ENCODE measurements around the gene WDR36. TPM values are rescaled to one million over a fixed set of nuclear protein-coding genes. Genes with fewer than 3 reads are reported as not detected.

Gene WDR36
- total RNA-seq, 4 donors from 2014 or later, result 13.7 to 26.3 (median 19.9) TPM

DNA sequence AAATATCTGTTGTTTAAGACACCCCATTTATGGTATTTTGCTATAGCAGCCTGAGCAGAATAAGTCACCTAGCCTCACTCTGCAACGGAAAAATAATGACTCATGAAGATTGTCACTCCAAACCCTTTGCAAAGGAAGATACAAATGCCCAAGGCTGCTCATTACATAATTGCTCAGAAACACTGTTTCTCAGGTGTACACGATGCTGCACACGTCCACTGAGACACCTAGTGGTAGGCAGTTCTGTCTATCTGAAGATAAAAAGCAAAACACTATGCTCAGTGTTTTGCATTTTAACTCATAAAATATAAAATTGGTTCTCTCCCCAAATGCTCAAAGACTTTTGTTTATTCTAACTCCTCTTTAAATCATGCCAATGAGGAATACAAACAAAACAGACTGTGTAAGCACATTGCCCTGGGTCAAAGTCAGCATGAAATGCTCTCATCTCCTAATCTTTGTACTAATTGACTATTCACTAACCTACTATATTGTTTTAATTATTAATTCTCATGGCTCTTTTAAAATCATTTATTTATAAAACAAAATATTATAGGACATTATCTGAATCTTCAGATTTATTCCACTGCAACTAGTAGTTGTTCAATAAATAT is 28.3 kb upstream of the WDR36 start:
- no peaks in the 10 kb centered on the region for H3K36me3 ChIP-seq
- intact Hi-C loops (cut with DNase I), result no loop called here
- TF ChIP-seq, protein P1, sequence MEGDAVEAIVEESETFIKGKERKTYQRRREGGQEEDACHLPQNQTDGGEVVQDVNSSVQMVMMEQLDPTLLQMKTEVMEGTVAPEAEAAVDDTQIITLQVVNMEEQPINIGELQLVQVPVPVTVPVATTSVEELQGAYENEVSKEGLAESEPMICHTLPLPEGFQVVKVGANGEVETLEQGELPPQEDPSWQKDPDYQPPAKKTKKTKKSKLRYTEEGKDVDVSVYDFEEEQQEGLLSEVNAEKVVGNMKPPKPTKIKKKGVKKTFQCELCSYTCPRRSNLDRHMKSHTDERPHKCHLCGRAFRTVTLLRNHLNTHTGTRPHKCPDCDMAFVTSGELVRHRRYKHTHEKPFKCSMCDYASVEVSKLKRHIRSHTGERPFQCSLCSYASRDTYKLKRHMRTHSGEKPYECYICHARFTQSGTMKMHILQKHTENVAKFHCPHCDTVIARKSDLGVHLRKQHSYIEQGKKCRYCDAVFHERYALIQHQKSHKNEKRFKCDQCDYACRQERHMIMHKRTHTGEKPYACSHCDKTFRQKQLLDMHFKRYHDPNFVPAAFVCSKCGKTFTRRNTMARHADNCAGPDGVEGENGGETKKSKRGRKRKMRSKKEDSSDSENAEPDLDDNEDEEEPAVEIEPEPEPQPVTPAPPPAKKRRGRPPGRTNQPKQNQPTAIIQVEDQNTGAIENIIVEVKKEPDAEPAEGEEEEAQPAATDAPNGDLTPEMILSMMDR (IDR thresholded peaks at IDR 0.05), result peak; percentile 25 to 49 (median 37)
- TF ChIP-seq EP300 (IDR thresholded peaks at IDR 0.05), result no peak
- no peak for TF ChIP-seq POLR2A (IDR thresholded peaks at IDR 0.05; ENCODE audit: low read depth)
- no peak for TF ChIP-seq POLR2AphosphoS5 (IDR thresholded peaks at IDR 0.05)

DNA sequence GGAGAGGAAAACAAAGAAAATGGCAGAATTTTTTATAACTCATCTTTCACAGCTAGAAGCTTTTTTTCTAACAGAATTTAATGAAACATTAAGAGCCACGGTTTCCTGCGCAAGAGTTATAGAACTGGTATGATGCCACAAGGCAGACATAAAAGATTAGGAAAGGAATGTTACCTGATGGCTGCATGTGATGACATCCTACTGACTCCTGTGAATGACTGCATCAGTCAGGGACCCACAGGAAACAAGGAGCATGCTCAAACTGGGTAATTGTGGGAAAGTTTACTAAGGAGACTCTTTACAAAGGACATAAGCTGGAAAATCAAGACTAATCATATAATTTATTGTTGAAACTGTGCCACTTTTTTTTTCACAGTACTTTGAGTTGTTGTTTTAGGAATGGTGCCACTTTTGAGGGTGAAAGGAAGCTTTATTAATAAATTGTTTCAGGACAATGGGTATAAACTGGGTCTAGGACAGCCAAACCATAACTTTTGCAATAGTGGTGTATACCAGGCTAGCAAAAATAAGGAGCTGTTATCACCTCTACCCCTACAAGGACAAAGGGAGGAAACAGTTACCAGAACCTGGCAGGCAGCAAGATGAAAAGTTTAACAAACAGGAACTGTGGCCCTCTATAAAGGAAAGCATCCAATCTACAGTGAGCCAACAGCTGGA is 25.7 kb upstream of the WDR36 start:
- Histone ChIP-seq H3K4me1 (peaks cover 0 to 25% (median 16%) of the 10 kb centered on the region in 4 donors), H3K9me3 (no peaks in the 10 kb centered on the region), H3K27me3 (peaks cover 0 to 31% (median 3%) of the 10 kb centered on the region in 4 donors), H3K4me3 (no peak overlapping the region), H3K27ac (replicated peaks in 1 of 4) (no peak overlapping the region), H3K36me3 (no peaks in the 10 kb centered on the region)
- 74% methylated on average over 2 of the region's 2 CpGs for WGBS
- intact Hi-C loops (cut with DNase I), result no loop called here
- no peak for DNase-seq (ENCODE audit: extremely low spot score)
- TF ChIP-seq EP300 (IDR thresholded peaks at IDR 0.05) (no peak), POLR2A (IDR thresholded peaks at IDR 0.05; ENCODE audit: low read depth) (no peak), POLR2AphosphoS5 (IDR thresholded peaks at IDR 0.05) (no peak)
- TF ChIP-seq, protein P1 (IDR thresholded peaks at IDR 0.05), result no peak

More for the DNA sequence above, 28.3 kb upstream of the WDR36 start:
- H3K9me3 ChIP-seq, result peaks cover 0 to 8% (median 0%) of the 10 kb centered on the region in 4 donors
- no peak overlapping the region for H3K27ac ChIP-seq (replicated peaks in 1 of 4)
- WGBS, result 42% methylated on average over 3 of the region's 3 CpGs
- DNase-seq (ENCODE audit: extremely low spot score), result no peak
- peaks cover 0 to 15% (median 0%) of the 10 kb centered on the region in 4 donors for H3K27me3 ChIP-seq
- H3K4me3 ChIP-seq, result no peak overlapping the region
- H3K4me1 ChIP-seq, result peaks cover 0 to 9% (median 0%) of the 10 kb centered on the region in 4 donors

DNA sequence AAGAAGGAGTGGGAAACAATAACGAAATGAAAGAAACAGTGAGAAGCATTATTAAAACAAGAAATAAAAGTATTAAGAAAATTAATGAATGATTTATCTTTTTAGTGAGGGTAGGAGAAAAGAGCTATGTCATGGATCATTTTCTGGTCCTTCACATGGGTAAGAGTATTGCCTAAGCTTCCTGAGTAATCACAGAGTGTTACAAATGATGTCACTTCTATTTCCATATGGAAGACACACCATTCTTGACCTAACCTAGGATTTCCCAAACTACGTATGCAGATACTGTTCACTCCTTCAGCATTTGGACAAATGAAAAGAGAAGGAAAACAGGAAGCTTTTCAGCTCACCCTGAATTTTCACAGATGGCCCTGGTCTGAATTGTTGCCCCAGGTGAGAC is 23.9 kb upstream of the WDR36 start:
- no peak for DNase-seq (ENCODE audit: extremely low spot score)
- H3K9me3 ChIP-seq, result no peaks in the 10 kb centered on the region
- 43% methylated on average over 2 of the region's 2 CpGs for WGBS
- H3K4me3 ChIP-seq, result no peak overlapping the region
- intact Hi-C loops (cut with DNase I), result no loop called here
- H3K4me1 ChIP-seq, result peaks cover 4 to 33% (median 24%) of the 10 kb centered on the region in 4 donors
- no peaks in the 10 kb centered on the region for H3K36me3 ChIP-seq
- H3K27me3 ChIP-seq, result peaks cover 0 to 31% (median 3%) of the 10 kb centered on the region in 4 donors
- H3K27ac ChIP-seq (replicated peaks in 1 of 4), result no peak overlapping the region
- TF ChIP-seq, protein P1 (IDR thresholded peaks at IDR 0.05), result no peak
- TF ChIP-seq POLR2AphosphoS5 (IDR thresholded peaks at IDR 0.05) (no peak), EP300 (IDR thresholded peaks at IDR 0.05) (no peak), POLR2A (IDR thresholded peaks at IDR 0.05; ENCODE audit: low read depth) (no peak)

DNA sequence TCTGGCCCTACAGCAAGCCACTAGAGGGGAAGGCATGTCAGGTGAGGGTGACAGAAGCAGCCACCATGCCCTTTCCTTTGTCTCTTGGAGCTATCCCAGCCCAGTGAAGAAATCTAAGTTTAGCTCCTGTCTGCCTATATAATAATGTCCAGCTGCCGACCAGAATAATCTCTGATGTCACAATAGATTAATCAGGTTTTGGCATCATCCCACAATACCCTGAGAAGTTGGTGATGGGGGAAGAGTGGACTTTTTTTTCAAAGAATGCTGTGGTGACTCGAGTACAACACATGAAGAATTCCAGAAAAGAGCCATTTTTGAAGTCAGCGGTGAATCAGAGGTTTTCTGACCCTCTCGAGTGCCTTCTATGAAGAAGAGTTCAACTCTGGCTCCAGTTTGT is 22.3 kb upstream of the WDR36 start:
- intact Hi-C loops (cut with DNase I), result loop anchor here (5.0 kb wide), 1 partner anchor 313 kb away; no protein-coding TSS in a partner anchor
- Histone ChIP-seq H3K4me1 (peaks cover 10 to 47% (median 36%) of the 10 kb centered on the region in 4 donors), H3K4me3 (peak overlapping the region; percentile 34 to 48 (median 39))

More for the DNA sequence above, 22.3 kb upstream of the WDR36 start:
- Histone ChIP-seq H3K9me3 (no peaks in the 10 kb centered on the region), H3K27ac (replicated peaks in 1 of 4) (no peak overlapping the region), H3K27me3 (peaks cover 0 to 31% (median 3%) of the 10 kb centered on the region in 4 donors), H3K36me3 (no peaks in the 10 kb centered on the region)
- no peak for DNase-seq (ENCODE audit: extremely low spot score)
- 36% methylated on average over 4 of the region's 4 CpGs for WGBS
- TF ChIP-seq, protein P1 (IDR thresholded peaks at IDR 0.05), result no peak
- TF ChIP-seq POLR2AphosphoS5 (IDR thresholded peaks at IDR 0.05) (no peak), EP300 (IDR thresholded peaks at IDR 0.05) (no peak), POLR2A (IDR thresholded peaks at IDR 0.05; ENCODE audit: low read depth) (no peak)
